H1 (cell line): Measurements from ENCODE around the gene CXCL10. TPM values are rescaled to one million over a fixed set of nuclear protein-coding genes. Genes with fewer than 3 reads are reported as not detected.

ENCODE experiments used
- CTCF ChIA-PET: fragments of 300-600 bp; sonication (Branson Sonifier 250); formaldehyde crosslinking; loops from one replicate; lab custom pipeline; 2021; ENCODE audit not compliant: partially characterized antibody; lab: Charles Lee
- POLR2A ChIA-PET: fragments of 300-600 bp; sonication (Branson Sonifier 250); formaldehyde crosslinking; loops from one replicate; lab custom pipeline; 2021; ENCODE audit warnings: inconsistent platforms; ENCODE audit not compliant: partially characterized antibody; lab: Charles Lee
- DNase-seq, 2 experiments: peaks; one replicate each; pipeline versions ENCODE4 v3.0.0 to v3.0.0-alpha.2; 2010 to 2022; ENCODE audit warnings: low spot score in 2 of 2, low read depth in 1 of 2, mixed read lengths in 1 of 2
- FAIRE-seq: peaks from 2 replicates; lab custom pipeline; 2011; peaks lifted over from hg19 to GRCh38; lab: Jason Lieb, UNC
- H2AFZ ChIP-seq: 2 replicates; pipeline ENCODE4 v1.8.1; 2012; ENCODE audit warnings: low read length, inconsistent platforms
- H2AK5ac ChIP-seq: 2 replicates; pipeline ENCODE4 v1.6.1; 2013; ENCODE audit warnings: low read depth, low read length
- H2BK120ac ChIP-seq: replicated peaks from 2 replicates; pipeline ENCODE3; 2013; ENCODE audit warnings: low read depth, low read length, inconsistent platforms
- H2BK12ac ChIP-seq: 2 replicates; pipeline ENCODE4 v1.6.1; 2013; ENCODE audit warnings: low read depth, low read length
- H2BK15ac ChIP-seq: 2 replicates; pipeline ENCODE4 v1.6.1; 2013; ENCODE audit warnings: low read length
- H2BK20ac ChIP-seq: 2 replicates; pipeline ENCODE4 v1.6.1; 2013; ENCODE audit warnings: low read length
- H2BK5ac ChIP-seq: 2 replicates; pipeline ENCODE4 v1.6.1; 2013; ENCODE audit warnings: low read depth, low read length
- H3K14ac ChIP-seq: 2 replicates; pipeline ENCODE4 v1.6.1; 2013; ENCODE audit warnings: inconsistent platforms; ENCODE audit not compliant: insufficient read length
- H3K18ac ChIP-seq: 2 replicates; pipeline ENCODE4 v1.6.1; 2013; ENCODE audit warnings: low read length; ENCODE audit errors: extremely low read depth
- H3K23ac ChIP-seq: 2 replicates; pipeline ENCODE4 v1.6.1; 2013; ENCODE audit warnings: inconsistent platforms; ENCODE audit not compliant: insufficient read length
- H3K23me2 ChIP-seq: 2 replicates; pipeline ENCODE4 v1.6.1; 2013; ENCODE audit warnings: low read depth, low read length
- H3K27ac ChIP-seq: 2 replicates; pipeline ENCODE4 v1.6.1; 2011; ENCODE audit warnings: low read depth, low read length, inconsistent platforms
- H3K27me3 ChIP-seq, 4 experiments: replicated peaks in 1 of 4; 1 replicate in 1 of 4; 2 replicates in 3 of 4; pipeline versions ENCODE4 v1.6.1 to v1.8.1; 2011 to 2013; ENCODE audit warnings: low read length in 3 of 4, mild to moderate bottlenecking in 3 of 4, inconsistent platforms in 2 of 4, mixed read lengths in 2 of 4, moderate library complexity in 1 of 4; ENCODE audit not compliant: control insufficient read depth in 3 of 4, insufficient read depth in 3 of 4; ENCODE audit errors: extremely low read depth in 1 of 4
- H3K36me3 ChIP-seq, 4 experiments: 2 replicates each; pipeline versions ENCODE4 v1.6.1 to v1.8.1; 2011 to 2013; ENCODE audit warnings: mild to moderate bottlenecking in 4 of 4, low read length in 3 of 4, moderate library complexity in 2 of 4, control low read depth in 1 of 4, inconsistent platforms in 1 of 4; ENCODE audit not compliant: insufficient read depth in 4 of 4, control insufficient read depth in 2 of 4
- H3K4ac ChIP-seq: replicated peaks from 2 replicates; pipeline ENCODE3; 2013; ENCODE audit warnings: low read length, low read depth, mixed read lengths, inconsistent platforms; ENCODE audit not compliant: insufficient read length
- H3K4me1 ChIP-seq, 4 experiments: replicated peaks in 1 of 4; 1 replicate in 1 of 4; 2 replicates in 3 of 4; pipeline versions ENCODE4 v1.6.1 to v1.8.1; 2011 to 2013; ENCODE audit warnings: low read length in 3 of 4, inconsistent platforms in 2 of 4, mixed read lengths in 1 of 4; ENCODE audit not compliant: insufficient read depth in 4 of 4, control insufficient read depth in 3 of 4
- H3K4me2 ChIP-seq, 2 experiments: 2 replicates each; pipeline versions ENCODE4 v1.6.1 to v1.8.1; 2011 to 2013; ENCODE audit warnings: low read depth in 2 of 2, low read length in 2 of 2, control low read depth in 1 of 2, inconsistent platforms in 1 of 2, mild to moderate bottlenecking in 1 of 2; ENCODE audit not compliant: insufficient read depth in 1 of 2
- H3K4me3 ChIP-seq, 4 experiments: fragments of 200-600, 300-600 bp in 1 of 4; sonication (generic), shearing (Covaris generic), sonication (Bioruptor Twin) in 1 of 4; 2 replicates each; pipeline versions ENCODE4 v1.5.1 to v1.8.1; 2011 to 2016; ENCODE audit warnings: low read length in 4 of 4, low read depth in 3 of 4, control low read depth in 2 of 4, inconsistent platforms in 2 of 4, mild to moderate bottlenecking in 2 of 4, mixed read lengths in 1 of 4, moderate library complexity in 1 of 4; ENCODE audit not compliant: insufficient read depth in 2 of 4; ENCODE audit errors: extremely low read depth in 1 of 4
- H3K56ac ChIP-seq: replicated peaks from 2 replicates; pipeline ENCODE3; 2013; ENCODE audit warnings: low read depth, mild to moderate bottlenecking, mixed read lengths, low read length, inconsistent platforms; ENCODE audit not compliant: insufficient read length
- H3K79me1 ChIP-seq: 2 replicates; pipeline ENCODE4 v1.6.1; 2013; ENCODE audit warnings: low read depth, low read length, control low read depth
- H3K79me2 ChIP-seq, 2 experiments: 2 replicates each; pipeline versions ENCODE4 v1.6.1 to v1.8.1; 2012 to 2013; ENCODE audit warnings: low read length in 2 of 2, mild to moderate bottlenecking in 2 of 2, inconsistent platforms in 1 of 2; ENCODE audit not compliant: insufficient read depth in 2 of 2, control insufficient read depth in 1 of 2
- H3K9ac ChIP-seq, 4 experiments: replicated peaks in 1 of 4; 1 replicate in 1 of 4; 2 replicates in 3 of 4; pipeline versions ENCODE4 v1.6.1 to v1.8.1; 2011 to 2013; ENCODE audit warnings: low read depth in 3 of 4, low read length in 3 of 4, control low read depth in 2 of 4, mild to moderate bottlenecking in 2 of 4, moderate library complexity in 2 of 4, inconsistent platforms in 1 of 4; ENCODE audit errors: extremely low read depth in 1 of 4
- H3K9me3 ChIP-seq, 2 experiments: 2 replicates each; pipeline versions ENCODE4 v1.6.1 to v1.8.1; 2012 to 2013; ENCODE audit warnings: mild to moderate bottlenecking in 2 of 2, moderate library complexity in 2 of 2, control low read depth in 1 of 2, inconsistent platforms in 1 of 2, low read depth in 1 of 2, low read length in 1 of 2, mixed read lengths in 1 of 2; ENCODE audit not compliant: insufficient read depth in 2 of 2
- H4K20me1 ChIP-seq, 2 experiments: replicated peaks in 1 of 2; 2 replicates each; pipeline versions ENCODE3 to v1.8.1; 2011 to 2013; ENCODE audit warnings: inconsistent platforms in 2 of 2, low read length in 2 of 2, mild to moderate bottlenecking in 1 of 2; ENCODE audit not compliant: insufficient read depth in 2 of 2, control insufficient read depth in 1 of 2
- H4K5ac ChIP-seq: 2 replicates; pipeline ENCODE4 v1.6.1; 2013; ENCODE audit warnings: low read length, low read depth, mixed read lengths, inconsistent platforms; ENCODE audit not compliant: insufficient read length
- H4K8ac ChIP-seq: 2 replicates; pipeline ENCODE4 v1.8.0; 2013; ENCODE audit warnings: mild to moderate bottlenecking, moderate library complexity, low read length, inconsistent platforms; ENCODE audit not compliant: insufficient read depth; ENCODE audit errors: extremely low read depth
- H4K91ac ChIP-seq: replicated peaks from 2 replicates; pipeline ENCODE3; 2013; ENCODE audit warnings: low read length, mixed read lengths, inconsistent platforms; ENCODE audit not compliant: insufficient read length
- CTCF ChIP-seq, 3 experiments: IDR thresholded peaks; 1 replicate in 2 of 3; 2 replicates in 1 of 3; pipeline versions ENCODE4 v1.5.1 to v1.6.1; 2011; ENCODE audit warnings: low read length in 3 of 3, mild to moderate bottlenecking in 3 of 3, inconsistent platforms in 2 of 3, low read depth in 1 of 3, moderate library complexity in 1 of 3; ENCODE audit not compliant: insufficient read depth in 1 of 3; ENCODE audit errors: control extremely low read depth in 1 of 3
- EGR1 ChIP-seq: IDR thresholded peaks from 2 replicates; pipeline ENCODE4 v1.6.1; 2011; ENCODE audit warnings: low read depth, low read length, borderline replicate concordance
- FOSL1 ChIP-seq: IDR thresholded peaks from 2 replicates; pipeline ENCODE4 v1.6.1; 2011; ENCODE audit warnings: mild to moderate bottlenecking, low read depth, low read length, moderate library complexity; ENCODE audit not compliant: insufficient read depth
- HDAC2 ChIP-seq, 2 experiments: fragments of 300-600 bp in 1 of 2; sonication (generic) in 1 of 2; IDR thresholded peaks; 2 replicates each; pipeline ENCODE4 v1.6.1; 2011 to 2012; ENCODE audit warnings: low read depth in 2 of 2, low read length in 2 of 2, mild to moderate bottlenecking in 2 of 2, moderate library complexity in 2 of 2, borderline replicate concordance in 1 of 2, inconsistent platforms in 1 of 2
- NANOG ChIP-seq: IDR thresholded peaks from 2 replicates; pipeline ENCODE4 v1.6.1; 2011; ENCODE audit warnings: low read length, low read depth, mild to moderate bottlenecking, inconsistent platforms; ENCODE audit not compliant: insufficient read depth, poor library complexity, severe bottlenecking
- TAF1 ChIP-seq: IDR thresholded peaks from 2 replicates; pipeline ENCODE4 v1.6.1; 2011; ENCODE audit warnings: mild to moderate bottlenecking, low read depth, low read length
- WGBS, 2 experiments: shearing (Covaris generic) in 1 of 2; methylation state at CpG; one replicate each; pipeline versions ENCODE4 v1.1.6 to v1.1.7; 2013 to 2015; ENCODE audit warnings: low lambda C conversion rate in 2 of 2, mixed read lengths in 2 of 2, inconsistent platforms in 1 of 2, low coverage in 1 of 2, missing lambda C conversion rate in 1 of 2; ENCODE audit not compliant: insufficient replicate concordance in 2 of 2, insufficient coverage in 1 of 2, insufficient read length in 1 of 2; ENCODE audit errors: extremely low coverage in 1 of 2, missing lambda C conversion rate in 1 of 2; 5-methylcytosine and 5-hydroxymethylcytosine counted together
- polyA plus RNA-seq, 7 experiments: library from polyadenylated mRNA; depleted of rRNA in 3 of 7; stranded (reverse) in 5 of 7; unstranded in 2 of 7; fragments of >200 nt in 5 of 7; fragments of 200-250 nt in 2 of 7; gene quantifications; 1 replicate in 5 of 7; 2 replicates in 1 of 7; 4 replicates in 1 of 7; pipeline versions ENCODE4 v1.2.1 to v1.2.3, GENCODE V29; 2011 to 2013; ENCODE audit warnings: missing spikeins in 2 of 7, mixed read lengths in 2 of 7
- total RNA-seq: library from RNA; stranded (reverse); fragmentation: NEBNext Ultra II Directional; extraction: Animal tissue kit (Norgen Biotek cat#: 25700); gene quantifications from 2 replicates; pipeline ENCODE4 v1.2.1, GENCODE V29; 2021
- TF ChIP-seq, protein P1 (sequence below): IDR thresholded peaks from 2 replicates; pipeline ENCODE4 v1.6.1; 2011; ENCODE audit warnings: low read depth, mild to moderate bottlenecking, low read length; ENCODE audit not compliant: insufficient read depth
- TF ChIP-seq, protein P2 (sequence below): IDR thresholded peaks from 2 replicates; pipeline ENCODE4 v1.6.1; 2012; ENCODE audit warnings: inconsistent platforms

CXCL10 gene
- total and polyA plus RNA-seq, 2 of the 8 experiments (the other 6 are each of a cell fraction or from before 2014, with no cell fraction given), result not detected

- no peak overlapping the region for H3K14ac ChIP-seq
- no peak overlapping the region for H2BK20ac ChIP-seq
- no peak overlapping the region for H3K9ac ChIP-seq
- no peak overlapping the region for H3K56ac ChIP-seq
- no peak overlapping the region for H3K4ac ChIP-seq
- H2BK5ac ChIP-seq, result no peak overlapping the region
- H3K9me3 ChIP-seq, result no peaks in the 10 kb centered on the region
- H3K79me2 ChIP-seq, result no peaks in the 10 kb centered on the region
- no peak for DNase-seq
- H3K23ac ChIP-seq, result no peak overlapping the region
- no peak overlapping the region for H4K5ac ChIP-seq
- no peak overlapping the region for H3K18ac ChIP-seq
- H3K27ac ChIP-seq, result no peak overlapping the region
- no peak overlapping the region for H2BK12ac ChIP-seq
- H4K91ac ChIP-seq, result no peak overlapping the region
- H4K20me1 ChIP-seq, result no peaks in the 10 kb centered on the region
- peaks cover 0 to 2% (median 0%) of the 10 kb centered on the region in 4 experiments; a peak in 1 of 7 replicates for H3K27me3 ChIP-seq
- H3K36me3 ChIP-seq, result no peaks in the 10 kb centered on the region
- no peak overlapping the region for H4K8ac ChIP-seq
- H2AK5ac ChIP-seq, result no peak overlapping the region
- no peak overlapping the region for H2BK15ac ChIP-seq
- no peak for FAIRE-seq
- no peaks in the 10 kb centered on the region for H3K4me1 ChIP-seq
- no peak overlapping the region for H3K4me3 ChIP-seq
- 96% methylated on average over 1 of the region's 1 CpG; no CpG with 5 or more reads in 1 of the 2 experiments for WGBS, 2 experiments
- no peaks in the 10 kb centered on the region for H3K23me2 ChIP-seq
- no peak overlapping the region for H2BK120ac ChIP-seq
- ChIA-PET POLR2A (no interaction called here), CTCF (interaction anchor here (0.6 to 2.5 kb wide), 4 partner anchors 65 to 338 kb away, joined by 3 to 29 read pairs (median 6); partner anchors contain the start of gene USO1)
- no peak overlapping the region for H3K4me2 ChIP-seq
- H3K79me1 ChIP-seq, result no peaks in the 10 kb centered on the region
- H2AFZ ChIP-seq, result no peak overlapping the region
- TF ChIP-seq NANOG, result no peak
- no peak for TF ChIP-seq HDAC2 (IDR thresholded peaks at IDR 0.05; ENCODE audit: borderline replicate concordance in 1 of 2, low read depth in 2 of 2, low read length in 2 of 2)
- TF ChIP-seq EGR1, result no peak
- TF ChIP-seq, protein P1, sequence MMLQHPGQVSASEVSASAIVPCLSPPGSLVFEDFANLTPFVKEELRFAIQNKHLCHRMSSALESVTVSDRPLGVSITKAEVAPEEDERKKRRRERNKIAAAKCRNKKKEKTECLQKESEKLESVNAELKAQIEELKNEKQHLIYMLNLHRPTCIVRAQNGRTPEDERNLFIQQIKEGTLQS, result no peak
- TF ChIP-seq CTCF (IDR thresholded peaks at IDR 0.05; ENCODE audit: control extremely low read depth in 1 of 3, insufficient read depth in 1 of 3, low read depth in 1 of 3, low read length in 3 of 3), result no peak
- no peak for TF ChIP-seq FOSL1
- TF ChIP-seq, protein P2, sequence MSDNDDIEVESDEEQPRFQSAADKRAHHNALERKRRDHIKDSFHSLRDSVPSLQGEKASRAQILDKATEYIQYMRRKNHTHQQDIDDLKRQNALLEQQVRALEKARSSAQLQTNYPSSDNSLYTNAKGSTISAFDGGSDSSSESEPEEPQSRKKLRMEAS, result no peak
- no peak for TF ChIP-seq TAF1
Observed at GRCh38 chr4:76061982-76062381, 38.7 kb upstream of the CXCL10 start.
